ENCODE data around the gene USP4.

The USP4 gene

DNA sequence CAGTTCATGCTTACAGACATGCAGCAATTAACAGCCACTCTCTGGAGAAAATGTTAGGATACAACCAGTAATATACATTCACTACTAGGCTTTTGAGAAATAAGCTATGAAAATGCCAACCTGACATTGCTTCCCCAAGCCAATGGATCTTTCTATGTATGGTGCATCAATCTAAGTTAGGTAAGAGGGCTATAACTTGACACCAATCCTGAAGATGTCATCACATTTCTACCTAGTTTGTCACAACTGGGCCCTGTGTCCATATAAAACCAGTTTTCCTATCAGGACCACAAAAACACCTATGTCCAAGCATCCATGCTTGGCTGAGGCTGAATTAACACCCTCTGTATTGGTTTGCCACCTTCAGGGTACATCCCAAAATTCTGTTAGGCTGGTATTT is 32.1 kb upstream of the USP4 start:
- Histone ChIP-seq H3K4me2 (ENCODE audit: low read depth, low read length, poor library complexity, severe bottlenecking) (no peak overlapping the region), H4K20me1 (ENCODE audit: low read depth, low read length) (peaks cover 4% of the 10 kb centered on the region; the same call in 1 of the 2 replicates), H2AFZ (ENCODE audit: low read depth, low read length, severe bottlenecking) (no peak overlapping the region), H3K27ac (ENCODE audit: low read depth, low read length) (no peak overlapping the region), H3F3A (ENCODE audit: insufficient read depth) (no peaks in the 10 kb centered on the region), H3K27me3 (ENCODE audit: low read length) (no peaks in the 10 kb centered on the region), H3K79me2 (ENCODE audit: insufficient read depth, low read length) (peaks cover 85% of the 10 kb centered on the region), H3K36me3 (ENCODE audit: low read length) (peaks cover 14% of the 10 kb centered on the region), H3K9me3 (ENCODE audit: insufficient read depth, low read length) (no peaks in the 10 kb centered on the region), H3K9ac (ENCODE audit: low read length) (no peak overlapping the region), H3K9me2 (replicated peaks; ENCODE audit: insufficient read depth, low read length) (no peaks in the 10 kb centered on the region), H3K4me3 (ENCODE audit: insufficient read depth, low read length, poor library complexity, severe bottlenecking) (no peak overlapping the region)
- TF ChIP-seq EZH2phosphoT487 (conservative IDR thresholded peaks at IDR 0.05; ENCODE audit: low read length), result no peak
- TF ChIP-seq, protein P1, sequence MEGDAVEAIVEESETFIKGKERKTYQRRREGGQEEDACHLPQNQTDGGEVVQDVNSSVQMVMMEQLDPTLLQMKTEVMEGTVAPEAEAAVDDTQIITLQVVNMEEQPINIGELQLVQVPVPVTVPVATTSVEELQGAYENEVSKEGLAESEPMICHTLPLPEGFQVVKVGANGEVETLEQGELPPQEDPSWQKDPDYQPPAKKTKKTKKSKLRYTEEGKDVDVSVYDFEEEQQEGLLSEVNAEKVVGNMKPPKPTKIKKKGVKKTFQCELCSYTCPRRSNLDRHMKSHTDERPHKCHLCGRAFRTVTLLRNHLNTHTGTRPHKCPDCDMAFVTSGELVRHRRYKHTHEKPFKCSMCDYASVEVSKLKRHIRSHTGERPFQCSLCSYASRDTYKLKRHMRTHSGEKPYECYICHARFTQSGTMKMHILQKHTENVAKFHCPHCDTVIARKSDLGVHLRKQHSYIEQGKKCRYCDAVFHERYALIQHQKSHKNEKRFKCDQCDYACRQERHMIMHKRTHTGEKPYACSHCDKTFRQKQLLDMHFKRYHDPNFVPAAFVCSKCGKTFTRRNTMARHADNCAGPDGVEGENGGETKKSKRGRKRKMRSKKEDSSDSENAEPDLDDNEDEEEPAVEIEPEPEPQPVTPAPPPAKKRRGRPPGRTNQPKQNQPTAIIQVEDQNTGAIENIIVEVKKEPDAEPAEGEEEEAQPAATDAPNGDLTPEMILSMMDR (IDR thresholded peaks at IDR 0.05; ENCODE audit: insufficient read depth, low read length, poor library complexity, severe bottlenecking), result no peak

DNA sequence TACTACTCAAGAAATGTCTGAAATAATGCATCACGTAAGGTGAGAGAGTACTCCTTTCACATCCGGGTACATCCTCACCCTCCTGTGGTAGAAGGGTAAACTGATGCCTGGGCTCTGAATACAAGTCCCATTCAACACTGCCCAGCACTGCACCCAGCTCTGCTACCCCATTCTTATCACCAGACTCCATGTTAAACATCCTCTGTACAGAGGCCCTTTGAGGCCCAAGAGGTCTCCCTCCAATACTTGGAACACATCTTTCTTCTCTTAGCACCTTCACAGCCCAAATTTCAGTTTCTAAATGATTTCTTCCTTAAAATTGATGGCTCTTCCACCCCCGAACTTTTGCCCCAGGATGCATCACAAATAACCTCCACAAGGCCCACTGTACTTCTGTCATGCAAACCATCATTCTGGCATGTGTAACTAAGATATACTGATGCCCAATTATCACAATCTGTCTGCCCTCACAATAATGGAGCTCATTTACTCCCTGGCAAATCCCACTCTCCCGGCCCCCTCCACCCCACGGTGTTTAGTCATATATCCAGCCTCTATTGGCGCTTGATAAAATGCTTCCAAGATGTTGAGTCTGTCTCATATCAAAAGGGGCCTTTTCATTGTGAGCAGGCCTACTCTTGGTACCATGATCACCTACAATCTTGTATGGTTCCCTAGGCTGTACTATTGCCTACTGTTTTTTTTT is 30.9 kb upstream of the USP4 start:
- H2AFZ ChIP-seq (ENCODE audit: low read depth, low read length, severe bottlenecking), result no peak overlapping the region
- no peaks in the 10 kb centered on the region for H3K9me2 ChIP-seq (replicated peaks; ENCODE audit: insufficient read depth, low read length)
- H3K36me3 ChIP-seq (ENCODE audit: low read length), result peaks cover 20% of the 10 kb centered on the region
- peaks cover 79% of the 10 kb centered on the region for H3K79me2 ChIP-seq (ENCODE audit: insufficient read depth, low read length)
- H3K9me3 ChIP-seq (ENCODE audit: insufficient read depth, low read length), result no peaks in the 10 kb centered on the region
- H3K27ac ChIP-seq (ENCODE audit: low read depth, low read length), result no peak overlapping the region
- no peaks in the 10 kb centered on the region for H3F3A ChIP-seq (ENCODE audit: insufficient read depth)
- no peaks in the 10 kb centered on the region for H3K27me3 ChIP-seq (ENCODE audit: low read length)
- TF ChIP-seq EZH2phosphoT487 (conservative IDR thresholded peaks at IDR 0.05; ENCODE audit: low read length), result no peak
- TF ChIP-seq, protein P1 (IDR thresholded peaks at IDR 0.05; ENCODE audit: insufficient read depth, low read length, poor library complexity, severe bottlenecking), result no peak
- H3K9ac ChIP-seq (ENCODE audit: low read length), result no peak overlapping the region
- no peak overlapping the region for H3K4me3 ChIP-seq (ENCODE audit: insufficient read depth, low read length, poor library complexity, severe bottlenecking)
- H3K4me2 ChIP-seq (ENCODE audit: low read depth, low read length, poor library complexity, severe bottlenecking), result no peak overlapping the region
- 0 out of 2 replicates have a peak, but pooled peaks cover 4% of the 10 kb centered on the region for H4K20me1 ChIP-seq (ENCODE audit: low read depth, low read length)

DNA sequence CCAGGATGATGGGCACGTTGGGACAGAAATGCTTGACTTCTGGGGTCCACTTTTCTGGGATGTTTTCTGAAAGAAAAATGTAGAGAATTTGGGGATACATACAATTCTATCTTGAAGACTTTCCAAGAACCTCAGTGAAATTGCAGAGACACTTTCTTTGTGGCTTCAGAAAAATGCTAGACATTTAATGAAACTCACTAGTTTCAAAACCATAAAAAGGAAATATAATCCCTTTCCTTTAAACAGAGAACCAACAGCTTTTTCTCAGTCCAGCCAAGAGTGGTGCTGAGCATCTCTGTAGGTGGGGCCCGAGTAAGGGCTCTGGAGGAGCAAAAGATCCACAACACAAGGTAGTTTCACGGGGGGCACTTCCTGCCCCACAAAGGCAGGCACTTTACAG is 22.7 kb upstream of the USP4 start:
- H4K20me1 ChIP-seq (ENCODE audit: low read depth, low read length), result no peaks in the 10 kb centered on the region
- H3K27ac ChIP-seq (ENCODE audit: low read depth, low read length), result no peak overlapping the region
- H3F3A ChIP-seq (ENCODE audit: insufficient read depth), result peaks cover 37% of the 10 kb centered on the region
- H2AFZ ChIP-seq (ENCODE audit: low read depth, low read length, severe bottlenecking), result no peak overlapping the region
- peaks cover 16% of the 10 kb centered on the region for H3K79me2 ChIP-seq (ENCODE audit: insufficient read depth, low read length)
- no peaks in the 10 kb centered on the region for H3K9me3 ChIP-seq (ENCODE audit: insufficient read depth, low read length)
- TF ChIP-seq, protein P1 (IDR thresholded peaks at IDR 0.05; ENCODE audit: insufficient read depth, low read length, poor library complexity, severe bottlenecking), result no peak
- TF ChIP-seq EZH2phosphoT487 (conservative IDR thresholded peaks at IDR 0.05; ENCODE audit: low read length), result no peak
- no peak overlapping the region for H3K4me3 ChIP-seq (ENCODE audit: insufficient read depth, low read length, poor library complexity, severe bottlenecking)
- peaks cover 7% of the 10 kb centered on the region; the same call in 1 of the 2 replicates for H3K36me3 ChIP-seq (ENCODE audit: low read length)
- H3K4me2 ChIP-seq (ENCODE audit: low read depth, low read length, poor library complexity, severe bottlenecking), result no peak overlapping the region
- no peaks in the 10 kb centered on the region for H3K9me2 ChIP-seq (replicated peaks; ENCODE audit: insufficient read depth, low read length)
- no peaks in the 10 kb centered on the region for H3K27me3 ChIP-seq (ENCODE audit: low read length)
- H3K9ac ChIP-seq (ENCODE audit: low read length), result no peak overlapping the region

All from SU-DHL-6 (cell line).